Fibroblast of lung (primary cell): ENCODE measurements around the gene IQGAP2.

Experiments
- EZH2 ChIP-seq: IDR thresholded peaks from 2 replicates; pipeline ENCODE4 v1.5.1; 2012; ENCODE audit warnings: low read length, control low read depth, mild to moderate bottlenecking; ENCODE audit errors: missing control alignments
- TF ChIP-seq, protein P1 (sequence below), 2 donors: IDR thresholded peaks in 1 of 2; conservative IDR thresholded peaks in 1 of 2; 1 replicate in 1 of 2; 2 replicates in 1 of 2; pipeline ENCODE4 v1.5.1; 2011 to 2012; ENCODE audit warnings: low read length in 2 of 2, control low read depth in 1 of 2, inconsistent platforms in 1 of 2, low read depth in 1 of 2, mild to moderate bottlenecking in 1 of 2

DNA sequence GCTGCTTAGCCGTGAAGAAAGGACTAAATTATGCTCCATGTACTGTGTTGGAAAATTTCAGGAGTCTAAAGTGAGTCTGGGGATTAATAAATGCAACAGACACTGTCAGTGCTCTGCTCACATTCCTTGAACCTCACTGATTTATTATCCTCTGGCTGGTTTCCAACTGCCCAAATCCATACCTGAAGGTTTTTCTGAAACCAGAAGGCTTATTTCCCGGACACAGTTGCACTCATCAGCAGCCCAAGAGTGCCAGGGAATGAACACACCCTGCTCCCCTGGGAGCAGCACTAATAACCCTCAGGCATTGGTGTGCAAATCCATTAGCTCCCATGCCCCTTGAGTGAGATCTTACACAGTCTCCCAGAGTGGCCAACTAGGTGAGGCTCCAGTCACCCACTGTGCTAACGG, 351.6 kb downstream of the IQGAP2 start:
- TF ChIP-seq, protein P1, sequence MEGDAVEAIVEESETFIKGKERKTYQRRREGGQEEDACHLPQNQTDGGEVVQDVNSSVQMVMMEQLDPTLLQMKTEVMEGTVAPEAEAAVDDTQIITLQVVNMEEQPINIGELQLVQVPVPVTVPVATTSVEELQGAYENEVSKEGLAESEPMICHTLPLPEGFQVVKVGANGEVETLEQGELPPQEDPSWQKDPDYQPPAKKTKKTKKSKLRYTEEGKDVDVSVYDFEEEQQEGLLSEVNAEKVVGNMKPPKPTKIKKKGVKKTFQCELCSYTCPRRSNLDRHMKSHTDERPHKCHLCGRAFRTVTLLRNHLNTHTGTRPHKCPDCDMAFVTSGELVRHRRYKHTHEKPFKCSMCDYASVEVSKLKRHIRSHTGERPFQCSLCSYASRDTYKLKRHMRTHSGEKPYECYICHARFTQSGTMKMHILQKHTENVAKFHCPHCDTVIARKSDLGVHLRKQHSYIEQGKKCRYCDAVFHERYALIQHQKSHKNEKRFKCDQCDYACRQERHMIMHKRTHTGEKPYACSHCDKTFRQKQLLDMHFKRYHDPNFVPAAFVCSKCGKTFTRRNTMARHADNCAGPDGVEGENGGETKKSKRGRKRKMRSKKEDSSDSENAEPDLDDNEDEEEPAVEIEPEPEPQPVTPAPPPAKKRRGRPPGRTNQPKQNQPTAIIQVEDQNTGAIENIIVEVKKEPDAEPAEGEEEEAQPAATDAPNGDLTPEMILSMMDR (conservative IDR thresholded peaks at IDR 0.05 in 1 of 2, IDR thresholded peaks at IDR 0.05 in 1 of 2; ENCODE audit: low read depth in 1 of 2, low read length in 2 of 2): no peak
- TF ChIP-seq EZH2: no peak
